ENCODE measurements around the gene ENPP7. TPM values are rescaled to one million over a fixed set of nuclear protein-coding genes. Genes with fewer than 3 reads are reported as not detected.

The ENPP7 gene
- total RNA-seq, 4 donors from 2014 or later: not detected

GRCh38 chr17:79742589-79742918 lies 11.8 kb downstream of the ENPP7 start:
- Histone ChIP-seq H3K36me3 (no peaks in the 10 kb centered on the region), H3K4me1 (peaks cover 0 to 25% (median 7%) of the 10 kb centered on the region in 4 donors), H3K4me3 (no peak overlapping the region), H3K9me3 (no peaks in the 10 kb centered on the region), H3K27me3 (peaks cover 0 to 72% of the 10 kb centered on the region in 2 donors), H3K27ac (no peak overlapping the region)
- WGBS, 2 donors: 100% methylated on average over 1 of the region's 1 CpG; no CpG with 5 or more reads in 1 of the 2 donors
- TF ChIP-seq EP300 (IDR thresholded peaks at IDR 0.05) (no peak), CTCF (IDR thresholded peaks at IDR 0.05) (no peak), POLR2A (IDR thresholded peaks at IDR 0.05) (no peak)
- no peak for DNase-seq (ENCODE audit: low spot score in 2 of 2)

- no peak for DNase-seq (ENCODE audit: low spot score in 2 of 2)
- Histone ChIP-seq H3K27me3 (peaks cover 0 to 72% of the 10 kb centered on the region in 2 donors), H3K9me3 (no peaks in the 10 kb centered on the region), H3K27ac (no peak overlapping the region), H3K36me3 (no peaks in the 10 kb centered on the region), H3K4me1 (peaks cover 0 to 30% (median 7%) of the 10 kb centered on the region in 4 donors), H3K4me3 (no peak overlapping the region)
- 81 to 84% methylated on average over 7 of the region's 7 CpGs for WGBS, 2 donors
- TF ChIP-seq POLR2A (IDR thresholded peaks at IDR 0.05) (no peak), CTCF (IDR thresholded peaks at IDR 0.05) (no peak), EP300 (IDR thresholded peaks at IDR 0.05) (no peak)
These were observed 12.3 kb downstream of the ENPP7 start for GRCh38 chr17:79742951-79743476.

- H3K36me3 ChIP-seq: no peaks in the 10 kb centered on the region
- no peak for DNase-seq (ENCODE audit: low spot score in 2 of 2)
- H3K27ac ChIP-seq: no peak overlapping the region
- no peak overlapping the region for H3K4me3 ChIP-seq
- H3K27me3 ChIP-seq: peaks cover 2 to 76% of the 10 kb centered on the region in 2 donors
- H3K9me3 ChIP-seq: no peaks in the 10 kb centered on the region
- peaks cover 0 to 36% (median 7%) of the 10 kb centered on the region in 4 donors for H3K4me1 ChIP-seq
- TF ChIP-seq EP300 (IDR thresholded peaks at IDR 0.05) (no peak), CTCF (IDR thresholded peaks at IDR 0.05) (no peak), POLR2A (IDR thresholded peaks at IDR 0.05) (no peak)
- 93 to 97% methylated on average over 5 of the region's 5 CpGs for WGBS, 2 donors
These were observed 12.9 kb downstream of the ENPP7 start for GRCh38 chr17:79743614-79744013.

GRCh38 chr17:79745641-79746105 lies 14.9 kb downstream of the ENPP7 start:
- TF ChIP-seq POLR2A (IDR thresholded peaks at IDR 0.05) (no peak), CTCF (IDR thresholded peaks at IDR 0.05) (no peak), EP300 (IDR thresholded peaks at IDR 0.05) (no peak)
- Histone ChIP-seq H3K27ac (no peak overlapping the region), H3K4me1 (peaks cover 0 to 36% (median 7%) of the 10 kb centered on the region in 4 donors), H3K27me3 (peaks cover 2 to 79% of the 10 kb centered on the region in 2 donors), H3K9me3 (no peaks in the 10 kb centered on the region), H3K36me3 (no peaks in the 10 kb centered on the region), H3K4me3 (no peak overlapping the region)
- no peak for DNase-seq (ENCODE audit: low spot score in 2 of 2)
- WGBS, 2 donors: 45 to 56% methylated on average over 6 of the region's 6 CpGs

GRCh38 chr17:79746889-79747507 lies 16.3 kb downstream of the ENPP7 start:
- no peak overlapping the region for H3K27ac ChIP-seq
- H3K9me3 ChIP-seq: no peaks in the 10 kb centered on the region
- H3K4me1 ChIP-seq: peaks cover 0 to 30% (median 3%) of the 10 kb centered on the region in 4 donors
- 17 to 27% methylated on average over 15 to 21 of the region's 22 CpGs for WGBS, 2 donors
- H3K27me3 ChIP-seq: peaks cover 2 to 79% of the 10 kb centered on the region in 2 donors
- TF ChIP-seq POLR2A (IDR thresholded peaks at IDR 0.05) (no peak), EP300 (IDR thresholded peaks at IDR 0.05) (no peak), CTCF (IDR thresholded peaks at IDR 0.05) (no peak)
- no peak overlapping the region for H3K4me3 ChIP-seq
- no peaks in the 10 kb centered on the region for H3K36me3 ChIP-seq
- DNase-seq (ENCODE audit: low spot score in 2 of 2): no peak
